H9 (cell line): Measurements from ENCODE around the gene MYLK. TPM values are rescaled to one million over a fixed set of nuclear protein-coding genes. Genes with fewer than 3 reads are reported as not detected.

ENCODE experiments used
- DNase-seq: peaks from one replicate; pipeline ENCODE4 v3.0.0-alpha.2; 2017
- H2AFZ ChIP-seq: one replicate; pipeline ENCODE4 v1.6.1; 2013; ENCODE audit warnings: mild to moderate bottlenecking, low read length, control low read depth, moderate library complexity
- H2AK5ac ChIP-seq: 2 replicates; pipeline ENCODE4 v1.6.1; 2013; ENCODE audit warnings: low read length, control low read depth, mixed read lengths; ENCODE audit not compliant: insufficient read length
- H2BK120ac ChIP-seq: one replicate; pipeline ENCODE4 v1.6.1; 2013; ENCODE audit warnings: low read depth, mild to moderate bottlenecking, low read length, control low read depth, inconsistent platforms; ENCODE audit not compliant: poor library complexity, severe bottlenecking
- H2BK12ac ChIP-seq: 2 replicates; pipeline ENCODE4 v1.6.1; 2013; ENCODE audit warnings: low read length, control low read depth, mixed read lengths, low read depth; ENCODE audit not compliant: insufficient read length
- H2BK15ac ChIP-seq: 2 replicates; pipeline ENCODE4 v1.6.1; 2013; ENCODE audit warnings: low read depth, low read length, control low read depth
- H2BK20ac ChIP-seq: one replicate; pipeline ENCODE4 v1.6.1; 2013; ENCODE audit warnings: low read depth, mild to moderate bottlenecking, low read length, control low read depth, inconsistent platforms; ENCODE audit not compliant: poor library complexity, severe bottlenecking
- H2BK5ac ChIP-seq: 2 replicates; pipeline ENCODE4 v1.6.1; 2013; ENCODE audit warnings: low read length, control low read depth, mixed read lengths; ENCODE audit not compliant: insufficient read length
- H3K14ac ChIP-seq: 2 replicates; pipeline ENCODE4 v1.6.1; 2013; ENCODE audit warnings: low read length, control low read depth; ENCODE audit not compliant: insufficient read depth
- H3K18ac ChIP-seq: 2 replicates; pipeline ENCODE4 v1.6.1; 2013; ENCODE audit warnings: low read depth, mild to moderate bottlenecking, mixed read lengths, low read length, control low read depth; ENCODE audit not compliant: insufficient read length
- H3K23ac ChIP-seq: 2 replicates; pipeline ENCODE4 v1.6.1; 2013; ENCODE audit warnings: low read length, control low read depth, mixed read lengths, low read depth; ENCODE audit not compliant: insufficient read length
- H3K23me2 ChIP-seq: 2 replicates; pipeline ENCODE4 v1.6.1; 2013; ENCODE audit warnings: low read depth, mild to moderate bottlenecking, mixed read lengths, low read length, control low read depth; ENCODE audit not compliant: insufficient read length, poor library complexity, severe bottlenecking
- H3K27ac ChIP-seq: 2 replicates; pipeline ENCODE4 v1.5.1; 2013; ENCODE audit warnings: low read length, control low read depth, mixed read lengths, low read depth; ENCODE audit not compliant: insufficient read length
- H3K27me3 ChIP-seq: 2 replicates; pipeline ENCODE4 v1.6.1; 2013; ENCODE audit warnings: low read length, control low read depth, inconsistent platforms; ENCODE audit not compliant: insufficient read depth
- H3K4ac ChIP-seq: 2 replicates; pipeline ENCODE4 v1.6.1; 2013; ENCODE audit warnings: low read depth, mild to moderate bottlenecking, control low read depth, inconsistent platforms, low read length, moderate library complexity
- H3K4me1 ChIP-seq: 2 replicates; pipeline ENCODE4 v1.6.1; 2013; ENCODE audit warnings: low read length, control low read depth, inconsistent platforms; ENCODE audit not compliant: insufficient read depth
- H3K4me2 ChIP-seq: 2 replicates; pipeline ENCODE4 v1.6.1; 2013; ENCODE audit warnings: low read length, control low read depth, mixed read lengths; ENCODE audit not compliant: insufficient read length, insufficient read depth
- H3K56ac ChIP-seq: 2 replicates; pipeline ENCODE4 v1.6.1; 2013; ENCODE audit warnings: low read depth, mild to moderate bottlenecking, mixed read lengths, low read length, control low read depth; ENCODE audit not compliant: insufficient read length
- H3K79me1 ChIP-seq: 2 replicates; pipeline ENCODE4 v1.6.1; 2013; ENCODE audit warnings: low read depth, mild to moderate bottlenecking, moderate library complexity, low read length, control low read depth, inconsistent platforms; ENCODE audit not compliant: insufficient read depth, poor library complexity, severe bottlenecking
- H3K79me2 ChIP-seq: 2 replicates; pipeline ENCODE4 v1.6.1; 2013; ENCODE audit warnings: low read length, control low read depth, inconsistent platforms; ENCODE audit not compliant: insufficient read depth
- H3K9ac ChIP-seq: 2 replicates; pipeline ENCODE4 v1.6.1; 2013; ENCODE audit warnings: low read length, control low read depth, mixed read lengths; ENCODE audit not compliant: insufficient read length; ENCODE audit errors: extremely low read depth
- H3K9me3 ChIP-seq: one replicate; pipeline ENCODE4 v1.6.1; 2013; ENCODE audit warnings: low read depth, low read length, inconsistent platforms; ENCODE audit not compliant: control insufficient read depth
- H3T11ph ChIP-seq: one replicate; pipeline ENCODE4 v1.6.1; 2013; ENCODE audit warnings: mild to moderate bottlenecking, low read length, control low read depth, inconsistent platforms
- H4K20me1 ChIP-seq: one replicate; pipeline ENCODE4 v1.6.1; 2013; ENCODE audit not compliant: control insufficient read depth, insufficient read length, insufficient read depth
- H4K5ac ChIP-seq: 2 replicates; pipeline ENCODE4 v1.6.1; 2013; ENCODE audit warnings: low read depth, mild to moderate bottlenecking, mixed read lengths, low read length, control low read depth; ENCODE audit not compliant: insufficient read length
- H4K8ac ChIP-seq: replicated peaks from 2 replicates; pipeline ENCODE4 v1.6.1; 2013; ENCODE audit warnings: low read length, control low read depth, mixed read lengths, low read depth; ENCODE audit not compliant: insufficient read length
- H4K91ac ChIP-seq: 2 replicates; pipeline ENCODE4 v1.6.1; 2013; ENCODE audit warnings: low read depth, mild to moderate bottlenecking, moderate library complexity, mixed read lengths, low read length, control low read depth; ENCODE audit not compliant: insufficient read length
- H3K27ac Mint-ChIP-seq, 3 experiments: 2 replicates in 2 of 3; 3 replicates in 1 of 3; pipeline ENCODE4 v1.8.0; 2020 to 2021; ENCODE audit warnings: mixed read lengths in 3 of 3, mild to moderate bottlenecking in 1 of 3, moderate library complexity in 1 of 3
- H3K27me3 Mint-ChIP-seq: 2 replicates; pipeline ENCODE4 v1.8.0; 2021; ENCODE audit warnings: low read depth, mild to moderate bottlenecking, moderate library complexity, mixed read lengths
- H3K36me3 Mint-ChIP-seq, 3 experiments: 2 replicates in 2 of 3; 3 replicates in 1 of 3; pipeline ENCODE4 v1.8.0; 2020 to 2021; ENCODE audit warnings: low read depth in 3 of 3, mixed read lengths in 3 of 3; ENCODE audit not compliant: insufficient read depth in 1 of 3
- H3K4me1 Mint-ChIP-seq, 2 experiments: 2 replicates each; pipeline ENCODE4 v1.8.0; 2020; ENCODE audit warnings: mixed read lengths in 2 of 2
- H3K4me3 Mint-ChIP-seq, 2 experiments: 2 replicates in 1 of 2; 3 replicates in 1 of 2; pipeline ENCODE4 v1.8.0; 2020 to 2021; ENCODE audit warnings: mild to moderate bottlenecking in 2 of 2, mixed read lengths in 2 of 2, moderate library complexity in 1 of 2
- H3K9me3 Mint-ChIP-seq, 2 experiments: 2 replicates in 1 of 2; 3 replicates in 1 of 2; pipeline ENCODE4 v1.8.0; 2020; ENCODE audit warnings: mild to moderate bottlenecking in 2 of 2, mixed read lengths in 2 of 2, moderate library complexity in 1 of 2
- WGBS: extraction: QIAGEN DNeasy Blood & Tissue Kit; methylation state at CpG from one replicate; pipeline ENCODE4 v1.1.7; 2013; ENCODE audit warnings: missing lambda C conversion rate, low lambda C conversion rate, mixed read lengths; ENCODE audit not compliant: insufficient read length; ENCODE audit errors: extremely low coverage; 5-methylcytosine and 5-hydroxymethylcytosine counted together
- total RNA-seq: library from RNA; stranded (reverse); gene quantifications from 2 replicates; pipeline ENCODE4 v1.2.1, GENCODE V29; 2021
- TF ChIP-seq, protein P1 (sequence below): fragments of 200-600 bp; sonication (generic); conservative IDR thresholded peaks from 3 replicates; pipeline ENCODE4 v1.8.0; 2021; ENCODE audit warnings: antibody characterized with exemption, mild to moderate bottlenecking

The MYLK gene
- total RNA-seq, 1 experiment from 2014 or later: 10.1 TPM

DNA sequence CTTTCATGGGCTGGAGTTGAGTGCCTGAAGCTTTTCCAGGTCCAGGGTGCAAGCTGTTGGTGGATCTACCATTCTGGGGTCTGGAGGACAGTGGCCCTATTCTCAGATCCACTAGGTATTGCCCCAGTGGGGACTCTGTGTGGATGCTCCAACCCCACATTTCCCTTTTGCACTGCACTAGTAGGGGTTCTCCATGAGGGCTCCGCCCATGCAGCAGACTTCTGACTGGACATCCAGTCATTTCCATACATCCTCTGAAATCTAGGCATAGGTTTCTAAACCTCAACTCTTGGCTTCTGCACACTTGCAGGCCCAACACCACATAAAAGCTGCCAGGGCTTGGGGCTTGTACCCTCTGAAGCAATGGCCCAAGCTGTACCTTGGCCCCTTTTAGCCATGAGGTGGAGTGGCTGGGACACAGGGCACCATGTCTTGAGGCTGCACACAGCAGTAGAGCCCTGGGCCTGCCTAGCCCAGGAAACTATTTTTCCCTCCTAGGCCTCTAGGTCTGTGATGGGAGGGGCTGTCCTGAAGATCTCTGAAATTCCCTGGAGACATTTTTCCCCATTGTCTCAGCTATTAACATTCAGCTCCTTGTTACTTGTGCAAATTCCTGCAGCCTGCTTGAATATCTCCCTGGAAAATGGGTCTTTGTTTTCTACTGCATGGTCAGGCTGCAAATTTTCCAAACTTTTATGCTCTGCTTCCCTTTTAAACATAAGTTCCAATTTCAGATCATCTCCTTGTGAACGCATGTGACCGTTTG, 293.3 kb downstream of the MYLK start:
- TF ChIP-seq, protein P1, sequence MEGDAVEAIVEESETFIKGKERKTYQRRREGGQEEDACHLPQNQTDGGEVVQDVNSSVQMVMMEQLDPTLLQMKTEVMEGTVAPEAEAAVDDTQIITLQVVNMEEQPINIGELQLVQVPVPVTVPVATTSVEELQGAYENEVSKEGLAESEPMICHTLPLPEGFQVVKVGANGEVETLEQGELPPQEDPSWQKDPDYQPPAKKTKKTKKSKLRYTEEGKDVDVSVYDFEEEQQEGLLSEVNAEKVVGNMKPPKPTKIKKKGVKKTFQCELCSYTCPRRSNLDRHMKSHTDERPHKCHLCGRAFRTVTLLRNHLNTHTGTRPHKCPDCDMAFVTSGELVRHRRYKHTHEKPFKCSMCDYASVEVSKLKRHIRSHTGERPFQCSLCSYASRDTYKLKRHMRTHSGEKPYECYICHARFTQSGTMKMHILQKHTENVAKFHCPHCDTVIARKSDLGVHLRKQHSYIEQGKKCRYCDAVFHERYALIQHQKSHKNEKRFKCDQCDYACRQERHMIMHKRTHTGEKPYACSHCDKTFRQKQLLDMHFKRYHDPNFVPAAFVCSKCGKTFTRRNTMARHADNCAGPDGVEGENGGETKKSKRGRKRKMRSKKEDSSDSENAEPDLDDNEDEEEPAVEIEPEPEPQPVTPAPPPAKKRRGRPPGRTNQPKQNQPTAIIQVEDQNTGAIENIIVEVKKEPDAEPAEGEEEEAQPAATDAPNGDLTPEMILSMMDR: no peak
- Histone ChIP-seq H3T11ph (no peak overlapping the region), H3K4ac (no peak overlapping the region), H3K4me1 (no peaks in the 10 kb centered on the region), H3K79me1 (no peaks in the 10 kb centered on the region), H4K5ac (no peak overlapping the region), H2BK20ac (no peak overlapping the region), H4K20me1 (no peaks in the 10 kb centered on the region), H3K4me2 (no peak overlapping the region), H2AK5ac (no peak overlapping the region), H2AFZ (no peak overlapping the region), H3K27me3 (no peaks in the 10 kb centered on the region), H3K23me2 (peaks cover 6% of the 10 kb centered on the region), H3K14ac (no peak overlapping the region), H3K27ac (no peak overlapping the region), H3K9me3 (no peaks in the 10 kb centered on the region), H4K91ac (no peak overlapping the region), H3K56ac (no peak overlapping the region), H2BK15ac (no peak overlapping the region), H2BK12ac (no peak overlapping the region), H3K9ac (no peak overlapping the region), H2BK120ac (no peak overlapping the region), H3K79me2 (no peaks in the 10 kb centered on the region), H3K23ac (no peak overlapping the region), H4K8ac (no peak overlapping the region), H2BK5ac (no peak overlapping the region), H3K18ac (no peak overlapping the region)
- peaks cover 29 to 38% (median 37%) of the 10 kb centered on the region in 3 experiments for H3K36me3 Mint-ChIP-seq
- peaks cover 7 to 16% of the 10 kb centered on the region in 2 experiments; a peak in 3 of 4 replicates for H3K4me1 Mint-ChIP-seq
- no CpG with 5 or more reads among the region's 3 CpGs for WGBS
- H3K4me3 Mint-ChIP-seq: no peak overlapping the region
- H3K9me3 Mint-ChIP-seq: peaks cover 11 to 22% of the 10 kb centered on the region in 2 experiments; a peak in 4 of 5 replicates
- no peak for DNase-seq
- peaks cover 2% of the 10 kb centered on the region; the same call in 1 of the 2 replicates for H3K27me3 Mint-ChIP-seq
- no peak overlapping the region for H3K27ac Mint-ChIP-seq
